Stimulated activated CD8-positive, alpha-beta memory T cell treated with anti-CD3 and anti-CD28 coated beads, Interleukin-4, amount 100 ng/mL, for 1 hour (primary cell): Measurements from ENCODE around the gene CEP170.
"Not testable (repeated sequence)": the region's sequence is repeated elsewhere in the genome, so short reads cannot be mapped to it uniquely, and the experiment has no call there.

Experiments
- DNase-seq, 2 donors: peaks; one replicate each; pipeline ENCODE4 v3.0.0-alpha.2; 2020; ENCODE audit warnings: low read depth in 2 of 2, low spot score in 1 of 2

The CEP170 gene

DNA sequence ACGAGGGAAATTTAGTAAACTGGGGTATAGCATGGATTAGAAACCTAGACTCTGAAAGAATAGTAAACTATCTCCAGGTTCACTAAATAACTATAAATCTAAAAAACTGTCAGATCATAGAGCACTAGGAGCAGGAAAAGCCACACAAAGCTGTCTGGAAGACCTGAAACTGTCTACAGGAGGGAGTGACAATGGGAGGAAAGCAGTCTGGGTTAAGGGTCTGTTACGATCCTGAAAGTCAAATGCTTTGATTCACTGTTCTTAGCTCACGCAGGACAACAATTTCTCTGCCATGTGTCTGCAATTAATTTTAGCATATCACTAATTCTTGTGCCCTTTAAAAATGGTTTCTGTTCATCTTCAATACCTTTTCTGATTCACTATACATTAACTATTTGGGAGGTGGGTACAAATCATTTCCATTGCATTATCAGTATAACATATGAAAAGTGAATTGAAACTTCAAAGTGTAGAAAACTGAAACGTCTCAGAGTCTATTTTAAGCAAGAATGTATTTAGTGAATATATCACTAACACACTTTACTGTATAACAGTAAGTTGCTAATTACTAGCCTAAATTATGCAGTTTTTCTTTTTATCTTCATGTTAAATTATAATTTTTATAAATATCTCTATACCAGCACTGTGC lies 18.4 kb downstream of the CEP170 start:
- no peak for DNase-seq

DNA sequence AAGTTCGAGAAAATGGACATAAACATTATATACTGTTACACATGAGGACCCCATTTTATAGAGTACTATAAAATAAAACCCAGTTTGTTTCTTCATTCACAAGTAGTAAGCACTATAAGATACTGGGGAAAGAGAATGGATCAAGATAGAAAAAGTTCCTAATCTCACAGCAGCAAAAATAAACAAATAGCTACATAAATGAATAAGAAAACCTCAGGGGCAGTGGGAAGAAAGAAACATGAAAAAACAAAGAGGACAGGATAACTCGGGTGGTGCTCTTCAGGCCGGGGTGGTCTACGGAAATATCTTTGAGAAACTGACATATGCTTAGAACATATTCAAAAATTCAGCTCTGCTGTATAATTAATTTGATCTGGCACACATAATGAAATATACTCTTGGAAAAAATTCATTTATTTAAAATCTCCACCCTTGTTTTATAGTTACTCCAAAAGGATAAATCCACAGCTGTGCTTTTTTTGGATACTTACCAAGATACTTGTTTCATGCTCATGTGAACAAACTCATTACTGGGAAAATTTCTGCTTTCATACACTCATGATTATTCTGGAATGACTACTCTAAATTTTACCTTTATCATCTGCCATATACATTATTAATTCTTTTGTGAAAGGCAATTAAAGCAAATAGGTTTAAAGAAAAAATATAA lies 20.0 kb downstream of the CEP170 start:
- no peak for DNase-seq

DNA sequence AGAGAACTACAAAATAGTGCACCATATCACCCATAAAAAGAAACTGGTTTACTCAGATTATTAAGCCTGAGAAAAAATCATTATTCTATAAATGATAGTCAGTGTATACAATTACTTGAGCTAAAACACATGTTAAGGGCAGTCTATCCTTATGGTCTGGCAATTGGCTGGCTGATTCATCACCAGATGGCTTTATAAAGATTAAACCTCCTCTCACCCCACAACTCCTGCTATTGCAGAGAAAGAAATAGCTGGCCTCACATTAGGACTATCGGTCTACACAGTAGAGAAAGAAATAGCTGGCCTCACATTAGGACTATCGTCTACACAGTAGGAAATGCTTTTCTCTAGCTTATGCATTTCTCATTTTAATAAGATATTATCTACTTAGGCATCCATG lies 21.2 kb downstream of the CEP170 start:
- DNase-seq = no peak

DNA sequence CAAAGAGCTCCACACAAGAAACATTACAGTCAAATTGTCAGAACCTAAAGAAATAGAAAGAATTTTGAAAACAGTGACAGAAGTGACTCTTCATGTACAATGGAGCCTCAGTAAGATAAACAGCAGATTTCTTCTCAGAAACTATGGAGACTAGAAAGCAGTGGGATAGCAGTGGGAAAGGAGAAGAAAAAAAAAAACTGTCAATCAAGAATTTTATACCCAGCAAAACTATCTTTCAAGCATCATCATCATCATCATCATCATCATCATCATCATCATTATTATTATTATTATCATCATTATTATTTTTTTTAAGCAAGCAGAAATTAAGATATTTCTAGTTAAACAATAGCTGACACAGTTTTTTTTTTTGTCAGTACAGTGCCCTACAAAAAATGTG lies 24.2 kb downstream of the CEP170 start:
- DNase-seq = no peak

DNA sequence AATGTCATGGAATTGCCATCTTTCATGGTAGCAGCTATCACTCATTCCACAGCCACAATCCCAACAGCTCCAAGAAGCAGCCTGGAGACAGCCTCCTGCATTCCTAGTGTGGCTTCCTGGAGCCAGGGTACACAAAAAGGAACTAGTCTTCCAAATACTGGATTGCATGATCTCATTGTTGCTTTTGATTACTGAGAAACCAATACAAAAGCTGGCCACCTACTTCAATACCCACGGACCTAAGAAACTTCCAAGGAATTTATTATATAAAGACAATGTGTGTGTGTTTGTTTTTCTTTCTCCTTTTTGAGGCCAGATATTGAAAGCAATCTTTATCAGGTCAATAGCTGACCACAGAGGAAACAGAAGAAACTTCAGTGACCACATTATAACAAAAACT lies 25.6 kb downstream of the CEP170 start:
- DNase-seq = no peak

DNA sequence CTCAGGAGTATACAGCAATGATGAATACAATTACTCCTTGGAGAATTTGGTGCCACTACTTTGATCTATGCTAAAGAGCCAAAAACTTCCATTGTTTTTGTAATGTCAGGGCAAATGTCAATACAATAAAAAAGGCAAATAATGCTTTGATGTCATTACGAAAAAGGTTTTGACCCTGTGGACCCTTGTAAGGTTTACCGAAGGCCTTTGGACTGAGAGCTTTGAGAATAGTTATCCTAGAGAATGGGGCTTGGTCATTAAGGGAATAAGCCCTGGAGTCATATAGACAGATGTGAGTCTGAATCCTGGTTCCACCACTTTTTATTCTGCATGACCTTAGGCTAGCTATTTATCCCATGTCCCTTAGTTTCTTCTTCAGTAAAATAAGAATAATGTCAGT lies 27.5 kb downstream of the CEP170 start:
- DNase-seq = no peak

DNA sequence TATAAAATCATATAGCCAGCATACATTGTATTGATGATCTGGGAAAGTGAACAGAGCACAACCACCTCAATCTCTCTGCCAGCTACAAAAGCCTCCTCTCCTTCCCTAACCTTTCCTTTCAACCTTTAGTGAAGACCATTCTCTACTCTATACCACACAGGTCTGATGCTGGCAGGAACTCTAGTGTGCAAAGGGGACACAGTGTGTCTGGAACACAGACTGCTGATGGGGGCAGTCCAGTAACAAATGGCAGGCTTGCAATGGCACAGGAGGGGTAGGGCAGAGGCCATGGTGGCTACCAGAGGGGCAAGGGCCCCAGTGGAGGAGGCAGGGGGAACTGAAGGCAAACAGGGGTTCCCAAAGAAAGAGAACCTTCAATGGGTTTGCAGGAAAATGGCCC lies 37.0 kb downstream of the CEP170 start:
- no peak for DNase-seq

DNA sequence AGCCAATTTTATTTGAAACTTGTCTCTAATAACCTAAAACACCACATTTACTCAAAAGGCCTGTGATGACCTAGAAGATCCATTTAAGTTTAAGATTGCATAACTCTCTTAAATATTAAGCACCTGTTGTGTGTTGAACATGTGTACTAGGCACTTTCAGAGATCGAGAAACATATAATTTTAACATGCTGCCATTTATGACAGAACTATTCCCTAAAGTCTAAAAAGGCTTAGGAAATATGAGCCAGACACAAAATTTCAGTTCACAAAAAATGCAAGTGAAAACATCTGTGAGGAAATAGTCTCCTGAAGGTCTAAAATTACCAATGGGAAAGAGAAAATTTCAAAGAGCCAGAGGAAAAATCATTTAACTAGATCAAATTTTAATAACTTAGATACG lies 37.7 kb downstream of the CEP170 start:
- no peak for DNase-seq

DNA sequence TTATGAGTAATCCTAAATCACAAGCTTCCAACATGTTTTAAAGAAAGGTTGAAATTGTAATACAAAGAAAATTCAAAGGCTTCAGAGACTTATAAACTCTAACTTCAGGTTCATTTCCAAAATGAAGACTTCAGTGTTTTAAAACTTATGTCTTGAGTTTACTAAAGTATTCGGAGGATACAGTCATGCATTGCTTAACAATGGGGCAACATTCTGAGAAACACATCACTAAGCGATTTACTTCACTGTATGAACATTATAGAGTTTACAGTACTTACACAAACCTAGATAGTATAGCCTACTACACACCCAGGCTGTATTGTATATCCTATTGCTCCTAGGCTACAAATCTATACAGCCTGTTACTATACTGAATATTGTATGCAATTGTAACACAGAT lies 38.3 kb downstream of the CEP170 start:
- DNase-seq = no peak

DNA sequence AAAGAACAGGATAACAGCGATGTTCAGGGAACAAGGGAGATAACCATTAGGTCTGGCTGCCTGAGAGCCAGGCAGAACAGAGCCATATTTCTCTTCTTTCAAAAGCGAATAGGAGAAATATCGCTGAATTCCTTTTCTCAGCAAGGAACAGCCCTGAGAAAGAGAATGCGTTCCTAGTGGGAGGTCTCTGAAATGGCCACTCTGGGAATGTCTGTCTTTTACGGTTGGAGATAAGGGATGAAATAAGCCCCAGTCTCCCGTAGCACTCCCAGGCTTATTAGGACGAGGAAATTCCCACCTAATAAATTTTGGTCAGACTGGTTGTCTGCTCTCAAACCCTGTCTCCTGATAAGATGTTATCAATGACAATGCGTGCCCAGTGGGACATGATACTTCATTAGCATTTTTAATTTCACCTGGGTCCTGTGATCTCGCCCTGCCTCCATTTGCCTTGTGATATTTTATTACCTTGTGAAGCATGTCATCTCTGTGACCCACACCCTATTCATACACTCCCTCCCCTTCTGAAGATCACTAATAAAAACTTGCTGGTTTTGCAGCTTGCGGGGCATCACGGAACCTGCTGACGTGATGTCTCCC lies 39.7 kb downstream of the CEP170 start:
- not testable (repeated sequence) for DNase-seq

DNA sequence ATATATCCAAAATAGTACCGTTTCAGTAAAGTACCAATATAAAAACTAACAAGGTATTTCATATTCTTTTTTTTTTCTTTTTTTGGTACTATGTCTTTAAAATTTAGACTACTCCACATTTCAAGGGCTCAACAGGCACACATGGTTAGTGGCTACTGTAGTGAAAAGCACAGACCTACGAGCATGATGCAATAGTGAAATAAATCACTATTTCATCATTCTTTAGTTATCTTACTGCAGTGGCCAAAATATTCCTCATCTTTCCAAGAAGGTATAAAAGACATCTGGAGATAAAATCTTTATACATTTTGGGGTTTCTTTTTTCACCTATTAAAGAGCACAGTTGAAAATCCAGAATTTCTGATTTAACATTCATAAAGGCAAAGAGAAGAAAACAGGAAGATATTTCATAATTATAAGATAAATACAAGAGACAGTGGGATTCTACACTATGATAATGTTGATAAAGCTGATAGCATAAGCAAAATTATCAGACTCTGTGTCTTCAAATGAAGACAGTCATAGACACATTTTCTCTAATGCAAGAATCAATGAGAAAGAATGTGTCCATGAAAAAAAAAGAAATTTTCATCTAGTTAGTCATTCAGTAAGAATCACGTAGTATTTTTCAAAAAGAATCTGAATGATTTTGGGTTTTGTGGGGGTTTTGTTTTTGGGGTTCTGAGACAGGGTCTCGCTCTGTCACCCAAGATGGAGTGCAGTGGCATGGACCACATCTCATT lies 41.9 kb downstream of the CEP170 start:
- no peak for DNase-seq

DNA sequence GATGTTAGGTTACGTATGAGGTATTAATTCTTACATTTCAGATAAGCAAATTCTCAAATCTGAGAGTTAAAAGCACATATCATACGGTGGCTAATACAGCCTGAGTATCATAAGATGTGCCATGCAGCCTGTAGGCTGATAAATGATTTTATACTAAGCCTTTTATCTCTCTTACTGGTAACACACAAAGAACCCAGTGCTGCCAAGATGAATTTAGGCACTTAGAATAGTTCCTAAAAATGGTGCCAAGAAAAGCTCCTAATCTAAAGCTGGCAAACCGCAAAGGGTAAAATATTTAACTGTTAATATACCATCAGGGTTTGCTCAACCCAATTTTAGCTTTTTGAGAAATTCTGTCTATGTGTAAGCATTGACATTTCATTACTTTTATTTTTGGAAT lies 43.1 kb downstream of the CEP170 start:
- not testable (repeated sequence) for DNase-seq

DNA sequence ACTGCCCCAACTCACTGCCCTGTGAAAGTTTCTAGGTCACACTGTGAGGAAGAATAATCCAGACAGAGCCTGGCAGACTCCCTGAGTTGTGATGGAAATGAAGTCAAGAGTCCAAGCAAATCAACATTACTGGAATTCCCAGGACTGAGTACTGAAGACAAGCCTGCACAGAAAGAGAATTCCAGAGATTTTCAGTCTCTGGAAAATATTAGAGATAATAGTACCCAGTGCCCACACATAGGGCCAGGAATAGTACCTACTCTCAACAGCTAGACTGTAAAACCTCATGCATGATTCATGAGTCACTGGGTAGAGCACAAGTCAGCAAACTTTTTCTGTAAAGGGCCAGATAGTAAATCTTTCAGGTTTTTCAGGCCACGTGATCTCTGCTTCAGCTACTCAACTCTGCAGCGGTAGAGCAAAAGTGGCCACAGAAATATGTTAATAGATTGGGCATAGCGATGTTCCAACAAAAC lies 50.0 kb downstream of the CEP170 start:
- not testable (repeated sequence) for DNase-seq

DNA sequence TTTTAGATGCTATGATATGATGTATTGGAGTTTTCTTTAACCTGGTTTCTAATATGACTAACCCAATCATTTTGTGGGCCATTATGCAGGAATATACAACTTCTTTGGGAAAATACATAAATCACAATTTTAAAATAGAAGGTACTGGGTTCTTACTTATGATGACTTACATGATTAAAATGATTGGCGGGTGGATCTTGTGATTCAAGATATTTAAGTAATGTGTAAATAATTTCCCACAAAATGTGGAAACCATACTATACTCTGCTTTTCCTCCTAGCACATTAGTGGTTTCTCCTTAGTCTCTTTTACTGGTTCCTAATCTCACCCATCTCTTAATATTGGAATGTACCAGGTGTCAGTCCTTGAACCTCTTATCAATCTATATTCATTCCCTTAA lies 50.7 kb downstream of the CEP170 start:
- DNase-seq = not testable (repeated sequence)

DNA sequence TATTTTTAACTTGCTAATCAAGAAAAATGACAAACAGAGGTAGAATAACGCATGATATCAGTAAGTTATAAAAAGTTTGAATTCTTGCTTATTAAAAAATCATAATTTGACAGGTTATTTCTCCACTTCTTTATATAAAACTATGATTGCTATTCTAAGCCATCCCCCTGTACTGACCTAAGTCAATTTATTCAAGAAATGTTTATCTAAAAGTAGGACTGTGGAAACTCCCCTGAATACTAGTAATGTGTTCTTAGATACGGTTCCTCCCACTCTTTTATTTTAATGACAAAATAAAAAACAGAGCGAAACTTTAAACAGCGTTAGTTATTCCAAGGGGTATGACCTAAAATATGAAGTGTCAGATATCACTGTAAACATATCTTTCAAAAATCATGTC lies 51.9 kb downstream of the CEP170 start:
- not testable (repeated sequence) for DNase-seq

DNA sequence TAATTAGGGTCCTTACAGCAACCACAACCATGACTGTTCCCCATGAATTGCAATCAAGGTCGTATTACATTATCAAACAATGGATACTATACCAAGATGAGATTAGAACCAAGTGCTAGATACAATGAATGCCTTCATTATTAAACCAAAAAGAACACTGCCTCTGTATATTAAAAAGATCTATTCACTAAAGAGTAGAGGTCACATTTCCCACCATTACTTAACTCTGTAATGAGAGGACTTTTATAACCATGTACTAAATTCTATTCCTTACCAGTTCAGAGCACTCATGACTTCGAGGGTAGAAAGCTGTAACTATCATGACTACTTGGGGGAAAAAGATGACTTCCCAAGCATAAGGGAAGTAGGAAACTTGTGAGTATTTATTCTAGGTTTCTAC lies 53.8 kb downstream of the CEP170 start:
- DNase-seq = not testable (repeated sequence)

DNA sequence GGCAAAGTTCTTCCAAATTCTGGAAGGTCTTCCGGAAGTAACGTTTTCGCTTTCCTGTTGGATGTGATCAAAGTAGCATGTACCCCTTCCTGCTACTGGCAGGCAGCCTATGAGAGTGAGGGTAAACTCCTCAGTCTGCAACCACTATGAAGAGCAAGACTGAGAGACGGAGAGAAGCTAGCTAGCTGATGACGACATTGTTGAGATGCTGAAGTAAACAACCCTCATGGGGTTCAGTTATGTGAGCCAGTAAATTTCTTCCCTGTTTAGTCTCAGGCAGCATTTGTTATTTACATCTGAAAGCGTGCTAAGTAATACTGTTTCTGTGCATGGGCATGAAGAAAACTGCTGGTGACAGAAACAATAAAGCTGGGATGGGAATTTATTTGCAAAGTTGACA lies 57.6 kb downstream of the CEP170 start:
- not testable (repeated sequence) for DNase-seq

DNA sequence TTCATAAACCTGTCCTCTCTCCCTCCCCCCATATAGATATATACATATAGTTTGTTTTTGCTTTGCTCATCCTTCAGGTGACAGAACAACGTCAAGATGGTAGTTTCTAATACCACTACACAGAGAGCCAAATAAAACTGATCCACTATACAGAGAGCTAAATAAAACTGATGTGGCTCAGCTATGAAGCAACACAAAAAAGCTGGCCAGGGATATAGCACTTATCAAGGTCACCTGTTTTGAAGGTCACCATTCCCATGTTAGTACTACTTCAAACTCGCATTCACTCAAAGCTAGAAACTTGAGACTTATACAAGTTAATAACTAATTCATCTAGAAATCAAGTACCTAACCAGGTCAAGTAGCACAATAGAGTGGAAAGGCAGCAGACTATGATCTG lies 61.8 kb downstream of the CEP170 start:
- DNase-seq = not testable (repeated sequence)

DNA sequence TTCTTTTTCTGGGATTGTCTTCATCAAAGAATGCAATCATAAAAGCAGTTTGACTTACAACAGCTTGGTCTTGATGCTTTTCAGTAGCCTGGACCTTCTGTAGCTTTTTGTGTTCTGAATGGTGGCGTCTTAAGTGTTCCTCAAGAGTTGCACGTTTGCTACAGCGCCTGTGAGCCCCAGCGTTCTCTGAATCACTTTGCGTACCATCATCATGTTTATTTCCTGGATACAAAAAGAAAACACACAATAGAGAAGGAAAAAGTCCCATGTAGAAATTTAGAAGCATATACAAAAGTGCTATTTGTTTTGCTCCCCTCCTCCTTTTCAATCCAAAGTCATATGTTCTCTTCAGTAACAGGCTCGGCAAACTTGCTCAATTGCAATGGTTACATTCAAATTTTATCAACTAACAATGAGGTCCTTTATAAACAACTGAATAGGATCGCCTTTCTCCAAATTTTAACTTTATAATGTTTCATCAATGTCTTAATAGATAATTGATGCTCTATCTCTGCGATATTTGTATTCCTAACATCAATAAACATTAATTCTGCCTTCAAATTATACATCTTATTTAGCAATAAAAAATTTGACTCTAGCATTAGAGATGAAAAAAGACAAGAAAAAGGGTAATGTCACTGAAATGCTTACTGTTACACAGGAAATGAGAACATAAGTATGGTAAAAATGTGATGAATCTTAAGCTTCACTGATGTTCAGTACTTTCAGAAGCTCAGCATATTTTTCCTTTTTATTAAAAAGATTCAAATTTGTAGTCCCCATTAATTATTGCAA lies 68.7 kb downstream of the CEP170 start:
- not testable (repeated sequence) for DNase-seq

DNA sequence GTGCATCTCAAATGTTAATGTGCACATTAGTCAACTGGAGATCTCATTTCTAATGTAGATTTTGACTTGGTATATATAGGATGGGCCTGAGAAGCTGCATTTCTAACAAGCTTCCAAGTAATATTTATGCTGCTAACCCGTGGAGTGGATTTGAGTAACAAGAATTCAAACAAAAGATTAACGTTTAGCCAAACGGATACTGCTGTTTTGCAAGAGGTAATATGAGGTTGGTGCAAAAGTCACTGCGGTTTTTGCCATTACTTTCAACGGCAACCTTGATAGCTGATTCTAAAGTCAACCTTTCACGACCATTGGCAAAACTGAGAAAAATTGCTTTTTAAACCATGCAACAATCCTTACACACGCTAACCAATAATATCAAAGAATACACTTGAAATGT lies 70.3 kb downstream of the CEP170 start:
- DNase-seq = not testable (repeated sequence)

DNA sequence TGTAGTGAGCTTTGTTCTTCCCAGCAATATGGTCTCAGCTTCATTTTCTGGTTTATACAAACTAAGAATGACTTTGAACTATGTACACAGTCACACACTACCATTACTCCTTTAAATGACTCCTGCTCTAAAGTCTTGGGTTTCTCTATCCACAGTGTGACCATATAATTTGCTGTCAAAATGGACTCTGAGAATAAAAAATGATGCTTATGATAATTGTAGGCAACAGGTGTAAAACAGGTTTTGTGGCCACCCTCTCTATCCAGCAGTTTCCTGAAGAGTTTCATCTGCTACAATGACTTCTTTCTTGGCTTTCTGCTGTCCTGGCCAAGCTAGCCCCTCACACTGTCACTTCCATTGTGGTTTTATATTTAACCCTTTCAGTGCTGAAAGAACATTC lies 71.4 kb downstream of the CEP170 start:
- DNase-seq = not testable (repeated sequence)
